Mesenchymal stem cell (in vitro differentiated cells and primary cell): ENCODE measurements around the gene FDX1.
A peak's percentile ranks its signal among the peaks of the same experiment; 100 is the strongest.

Experiments used
- DNase-seq: peaks from one replicate; pipeline ENCODE4 v3.0.0-alpha.2; 2013
- H2AFZ ChIP-seq: one replicate; pipeline ENCODE4 v1.6.1; 2013; ENCODE audit warnings: low read depth, mild to moderate bottlenecking, control low read depth, inconsistent platforms, low read length, moderate library complexity
- H2AK5ac ChIP-seq: 2 replicates; pipeline ENCODE4 v1.6.1; 2013; ENCODE audit warnings: low read length, moderate library complexity, mild to moderate bottlenecking, inconsistent platforms; ENCODE audit not compliant: severe bottlenecking
- H2BK120ac ChIP-seq: one replicate; pipeline ENCODE4 v1.6.1; 2013; ENCODE audit warnings: low read depth, mild to moderate bottlenecking, inconsistent platforms, low read length, moderate library complexity
- H2BK12ac ChIP-seq, 2 experiments: one replicate each; pipeline ENCODE4 v1.6.1; 2013; ENCODE audit warnings: inconsistent platforms in 2 of 2, low read length in 2 of 2, mild to moderate bottlenecking in 2 of 2, moderate library complexity in 2 of 2, control low read depth in 1 of 2
- H2BK15ac ChIP-seq: one replicate; pipeline ENCODE4 v1.6.1; 2013; ENCODE audit warnings: mild to moderate bottlenecking, low read depth, inconsistent platforms; ENCODE audit not compliant: poor library complexity, severe bottlenecking
- H2BK5ac ChIP-seq: 2 replicates; pipeline ENCODE4 v1.6.1; 2013; ENCODE audit warnings: low read depth, mild to moderate bottlenecking, low read length, control low read depth, inconsistent platforms; ENCODE audit not compliant: poor library complexity, severe bottlenecking
- H3K14ac ChIP-seq, 2 experiments: one replicate each; pipeline ENCODE4 v1.6.1; 2013; ENCODE audit warnings: inconsistent platforms in 2 of 2, low read length in 2 of 2, control low read depth in 1 of 2, mild to moderate bottlenecking in 1 of 2, moderate library complexity in 1 of 2
- H3K18ac ChIP-seq, 2 experiments: one replicate each; pipeline ENCODE4 v1.6.1; 2013; ENCODE audit warnings: inconsistent platforms in 2 of 2, low read length in 2 of 2, control low read depth in 1 of 2, low read depth in 1 of 2, mild to moderate bottlenecking in 1 of 2
- H3K23ac ChIP-seq, 2 experiments: one replicate each; pipeline ENCODE4 v1.6.1; 2013; ENCODE audit warnings: inconsistent platforms in 2 of 2, low read length in 2 of 2, mild to moderate bottlenecking in 2 of 2, moderate library complexity in 2 of 2, control low read depth in 1 of 2
- H3K27ac ChIP-seq: 2 replicates; pipeline ENCODE4 v1.5.1; 2013; ENCODE audit warnings: mild to moderate bottlenecking, moderate library complexity, low read length, control low read depth, inconsistent platforms; ENCODE audit not compliant: poor library complexity, severe bottlenecking
- H3K27me3 ChIP-seq, 2 experiments: 2 replicates each; pipeline versions ENCODE4 v1.6.1 to v1.7.0; 2013; ENCODE audit warnings: low read length in 2 of 2, mild to moderate bottlenecking in 2 of 2, moderate library complexity in 2 of 2, control low read depth in 1 of 2, inconsistent platforms in 1 of 2; ENCODE audit not compliant: control insufficient read depth in 1 of 2, insufficient read depth in 1 of 2
- H3K36me3 ChIP-seq, 2 experiments: 2 replicates each; pipeline versions ENCODE4 v1.6.1 to v1.7.0; 2013; ENCODE audit warnings: low read length in 2 of 2, control low read depth in 1 of 2, inconsistent platforms in 1 of 2, low read depth in 1 of 2, mild to moderate bottlenecking in 1 of 2; ENCODE audit not compliant: insufficient read depth in 2 of 2, control insufficient read depth in 1 of 2
- H3K4ac ChIP-seq, 2 experiments: one replicate each; pipeline ENCODE4 v1.6.1; 2013; ENCODE audit warnings: inconsistent platforms in 2 of 2, low read length in 2 of 2, mild to moderate bottlenecking in 2 of 2, moderate library complexity in 2 of 2, control low read depth in 1 of 2, low read depth in 1 of 2
- H3K4me1 ChIP-seq: 2 replicates; pipeline ENCODE4 v1.6.1; 2013; ENCODE audit warnings: low read depth, low read length, control low read depth; ENCODE audit not compliant: control insufficient read depth, insufficient read depth
- H3K4me2 ChIP-seq: 2 replicates; pipeline ENCODE4 v1.6.1; 2013; ENCODE audit warnings: low read length, mild to moderate bottlenecking, inconsistent platforms; ENCODE audit not compliant: poor library complexity, severe bottlenecking
- H3K4me3 ChIP-seq, 2 experiments: 2 replicates each; pipeline versions ENCODE4 v1.5.1 to v1.7.0; 2013; ENCODE audit warnings: low read length in 2 of 2, mild to moderate bottlenecking in 2 of 2, control low read depth in 1 of 2, low read depth in 1 of 2; ENCODE audit not compliant: insufficient read depth in 1 of 2
- H3K79me1 ChIP-seq: replicated peaks from 2 replicates; pipeline ENCODE4 v1.6.1; 2013; ENCODE audit warnings: mild to moderate bottlenecking, control low read depth, low read length, inconsistent platforms; ENCODE audit not compliant: poor library complexity, severe bottlenecking
- H3K9ac ChIP-seq: 2 replicates; pipeline ENCODE4 v1.7.0; 2013; ENCODE audit warnings: mild to moderate bottlenecking, low read length, moderate library complexity
- H3K9me3 ChIP-seq: 2 replicates; pipeline ENCODE4 v1.7.0; 2013; ENCODE audit warnings: mild to moderate bottlenecking, low read length; ENCODE audit not compliant: control insufficient read depth
- H4K8ac ChIP-seq: one replicate; pipeline ENCODE4 v1.6.1; 2013; ENCODE audit warnings: inconsistent platforms, mild to moderate bottlenecking, low read length, moderate library complexity
- H4K91ac ChIP-seq: one replicate; pipeline ENCODE4 v1.6.1; 2013; ENCODE audit warnings: mild to moderate bottlenecking, low read length, inconsistent platforms
- WGBS: methylation state at CpG from one replicate; pipeline ENCODE4 v1.1.7; 2013; ENCODE audit warnings: mixed read lengths; 5-methylcytosine and 5-hydroxymethylcytosine counted together

Gene FDX1

DNA sequence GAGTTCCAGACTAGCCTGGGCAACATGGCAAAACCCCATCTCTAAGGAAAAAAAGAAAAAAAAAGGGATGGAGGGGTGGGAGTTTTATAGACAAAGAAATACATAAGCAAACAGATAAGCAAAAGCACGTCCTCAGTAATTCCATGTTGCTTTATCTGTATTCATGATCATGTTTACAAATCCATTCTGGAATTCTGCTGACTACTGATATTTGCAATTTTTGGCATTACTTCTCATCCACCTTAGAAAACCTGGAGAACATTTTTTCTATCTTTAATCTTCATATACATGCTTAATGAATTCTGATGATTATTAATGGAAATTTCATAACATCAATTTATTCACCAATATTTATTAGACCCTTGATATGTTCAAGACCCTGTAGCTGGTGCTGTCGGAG, 1.7 kb upstream of the FDX1 start:
- Histone ChIP-seq H3K27ac (no peak overlapping the region), H3K4me1 (peaks cover 3% of the 10 kb centered on the region), H3K79me1 (peaks cover 1% of the 10 kb centered on the region), H2BK5ac (no peak overlapping the region), H3K9me3 (no peaks in the 10 kb centered on the region), H2AFZ (no peak overlapping the region), H3K9ac (no peak overlapping the region), H2BK12ac (no peak overlapping the region), H2BK15ac (no peak overlapping the region), H4K8ac (no peak overlapping the region), H3K14ac (no peak overlapping the region), H4K91ac (no peak overlapping the region), H3K36me3 (no peaks in the 10 kb centered on the region), H3K4ac (no peak overlapping the region), H3K27me3 (no peaks in the 10 kb centered on the region), H2AK5ac (no peak overlapping the region), H3K4me3 (no peak overlapping the region), H3K23ac (no peak overlapping the region), H3K18ac (no peak overlapping the region), H2BK120ac (no peak overlapping the region), H3K4me2 (no peak overlapping the region)
- DNase-seq: no peak
- WGBS: 86% methylated on average over 1 of the region's 2 CpGs

DNA sequence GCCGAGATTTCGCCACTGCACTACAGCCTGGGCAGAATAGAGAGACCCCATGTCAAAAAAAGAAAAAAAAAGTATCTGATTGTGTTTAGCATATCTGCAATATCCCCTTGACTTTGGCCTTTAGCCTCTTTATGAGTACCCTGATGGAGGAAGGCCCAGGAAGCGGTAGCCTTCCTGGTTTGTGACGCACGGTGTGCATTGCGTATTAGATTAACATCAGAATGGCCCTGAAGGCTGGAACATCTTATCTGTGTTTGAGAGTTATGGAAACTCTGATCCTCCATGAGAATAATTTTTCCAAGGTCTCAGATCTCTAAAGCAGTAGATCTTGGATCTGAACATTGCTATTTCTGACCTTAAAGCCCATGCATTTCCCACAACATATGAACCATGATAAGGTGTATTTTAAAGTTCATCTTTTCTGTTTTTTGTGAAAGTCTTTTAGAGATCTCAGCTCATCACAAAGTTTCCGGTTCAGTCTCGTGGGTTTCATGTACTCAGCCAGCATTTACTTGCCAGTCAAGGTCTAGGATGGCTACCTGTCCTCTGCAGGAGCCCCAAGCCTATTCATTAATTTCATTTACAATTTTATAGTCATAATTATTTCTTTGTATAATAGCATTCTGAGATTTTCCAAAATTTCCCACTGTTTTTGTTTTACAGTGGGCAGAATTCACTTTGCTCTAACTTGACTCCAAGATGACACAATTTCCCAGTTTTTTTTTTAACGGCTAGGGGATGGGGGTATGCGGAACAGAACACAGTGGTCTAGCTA, 605 bp upstream of the FDX1 start:
- peak overlapping the region; percentile 51 for H2AFZ ChIP-seq
- H2BK5ac ChIP-seq: peak overlapping the region; percentile 92
- H4K91ac ChIP-seq: no peak overlapping the region
- no peak overlapping the region for H2BK12ac ChIP-seq
- no peaks in the 10 kb centered on the region for H3K27me3 ChIP-seq
- H3K4me2 ChIP-seq: peak overlapping the region; percentile 67
- peak overlapping the region; percentile 97 for H3K9ac ChIP-seq
- peak overlapping the region; percentile 92 to 97 for H3K18ac ChIP-seq
- H3K9me3 ChIP-seq: no peaks in the 10 kb centered on the region
- H3K4me1 ChIP-seq: peaks cover 3% of the 10 kb centered on the region
- no peak overlapping the region for H3K23ac ChIP-seq
- H3K4me3 ChIP-seq: peak overlapping the region in 1 of 2 experiments; percentile 95
- H2BK15ac ChIP-seq: no peak overlapping the region
- H4K8ac ChIP-seq: no peak overlapping the region
- no peak overlapping the region for H2AK5ac ChIP-seq
- H3K14ac ChIP-seq: no peak overlapping the region
- H2BK120ac ChIP-seq: peak overlapping the region; percentile 88
- peaks cover 1% of the 10 kb centered on the region for H3K79me1 ChIP-seq
- H3K4ac ChIP-seq: peak overlapping the region in 1 of 2 experiments; percentile 50
- H3K27ac ChIP-seq: peak overlapping the region; percentile 79
- peak; percentile 3 for DNase-seq
- 73% methylated on average over 10 of the region's 10 CpGs for WGBS
- H3K36me3 ChIP-seq: no peaks in the 10 kb centered on the region

- H2BK15ac ChIP-seq: peak overlapping the region; percentile 95
- peak overlapping the region; percentile 66 for H4K8ac ChIP-seq
- peak overlapping the region; percentile 66 for H3K4me2 ChIP-seq
- peak overlapping the region; percentile 93 for H2AFZ ChIP-seq
- peak; percentile 75 for DNase-seq
- H2BK12ac ChIP-seq: peak overlapping the region in 1 of 2 experiments; percentile 37
- no peak overlapping the region for H3K27ac ChIP-seq
- H3K27me3 ChIP-seq: no peaks in the 10 kb centered on the region
- H4K91ac ChIP-seq: peak overlapping the region; percentile 66
- H3K9me3 ChIP-seq: no peaks in the 10 kb centered on the region
- peak overlapping the region in 1 of 2 experiments; percentile 81 for H3K23ac ChIP-seq
- H3K79me1 ChIP-seq: peaks cover 1% of the 10 kb centered on the region
- H3K4me3 ChIP-seq: peak overlapping the region; percentile 94 to 95
- peak overlapping the region; percentile 10 to 85 for H3K4ac ChIP-seq
- no peak overlapping the region for H2BK5ac ChIP-seq
- H3K14ac ChIP-seq: peak overlapping the region; percentile 58 to 91
- H3K4me1 ChIP-seq: peaks cover 5% of the 10 kb centered on the region
- H2BK120ac ChIP-seq: peak overlapping the region; percentile 64
- peak overlapping the region; percentile 97 for H3K9ac ChIP-seq
- H2AK5ac ChIP-seq: no peak overlapping the region
- peak overlapping the region; percentile 97 for H3K18ac ChIP-seq
- 1% methylated on average over 50 of the region's 51 CpGs for WGBS
- no peaks in the 10 kb centered on the region for H3K36me3 ChIP-seq
Observed at GRCh38 chr11:110430267-110431050, 711 bp downstream of the FDX1 start.

DNA sequence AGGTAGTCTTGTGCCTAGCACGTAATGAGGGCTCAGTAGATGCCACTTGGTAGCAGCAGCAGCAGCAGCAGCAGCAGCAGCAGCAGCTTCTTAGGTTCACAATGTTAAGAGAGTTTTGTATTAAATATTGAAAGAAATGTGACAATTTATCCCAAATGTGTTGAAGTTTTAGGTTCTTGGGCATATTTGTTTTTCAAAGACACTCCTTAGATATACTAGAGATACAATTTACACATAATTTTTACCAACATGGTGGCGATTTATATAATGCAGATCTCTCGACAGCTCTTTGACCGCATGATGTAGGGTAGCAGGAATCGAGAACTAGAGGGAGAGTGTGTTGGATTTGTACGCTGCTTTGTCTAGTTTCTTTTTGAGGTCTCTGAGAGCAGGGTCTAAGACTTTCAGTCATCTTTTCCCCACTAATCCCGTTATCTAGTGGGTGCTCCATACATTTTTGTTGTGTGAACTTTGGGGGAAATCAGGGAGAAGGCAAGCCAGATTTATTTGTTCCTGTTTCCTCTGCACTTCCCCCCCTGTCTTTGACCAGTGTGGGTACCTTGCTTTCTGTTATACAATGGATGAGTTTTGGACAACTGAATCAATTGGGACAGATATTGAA, 1.4 kb downstream of the FDX1 start:
- Histone ChIP-seq H3K27ac (no peak overlapping the region), H3K79me1 (peaks cover 1% of the 10 kb centered on the region), H3K18ac (no peak overlapping the region), H3K4ac (no peak overlapping the region), H2BK120ac (no peak overlapping the region), H3K14ac (no peak overlapping the region), H3K4me1 (peaks cover 5% of the 10 kb centered on the region), H2BK12ac (no peak overlapping the region), H3K4me2 (peak overlapping the region; percentile 66), H4K8ac (no peak overlapping the region), H2AK5ac (no peak overlapping the region), H3K23ac (no peak overlapping the region), H3K9ac (peak overlapping the region; percentile 97), H3K4me3 (peak overlapping the region; percentile 38 to 95), H2AFZ (no peak overlapping the region), H3K36me3 (no peaks in the 10 kb centered on the region), H3K27me3 (no peaks in the 10 kb centered on the region), H3K9me3 (no peaks in the 10 kb centered on the region), H2BK15ac (no peak overlapping the region), H2BK5ac (no peak overlapping the region), H4K91ac (no peak overlapping the region)
- WGBS: 78% methylated on average over 6 of the region's 7 CpGs
- peak; percentile 33 for DNase-seq
